HCT116 (cell line): ENCODE measurements around the gene RBP7. TPM values are rescaled to one million over a fixed set of nuclear protein-coding genes. Genes with fewer than 3 reads are reported as not detected.

ENCODE experiments used
- ATAC-seq: fragments of 200-7000 bp; cut with Tn5 transposase; 2 replicates; pipeline ENCODE4 v1.9.1; 2020; ENCODE audit warnings: mild to moderate bottlenecking, moderate library complexity
- BruUV-seq: library from RNA; stranded (reverse); fragments of 400-500 nt; replicated peaks from 2 replicates; lab custom pipeline; 2021; lab: Mats Ljungman, UMichigan
- CTCF ChIA-PET: fragments of 300-600 bp; sonication (Branson Sonifier 250); formaldehyde crosslinking; loops from one replicate; lab custom pipeline; 2021; ENCODE audit warnings: antibody characterized with exemption; lab: Charles Lee
- POLR2A ChIA-PET: fragments of 300-600, 350-600 bp; sonication (Branson Sonifier 250); formaldehyde crosslinking; loops from one replicate; lab custom pipeline; 2021; ENCODE audit warnings: antibody characterized with exemption; lab: Charles Lee
- RAD21 ChIA-PET, 2 experiments: fragments of 300-600 bp; sonication (Branson Sonifier 250); formaldehyde crosslinking; loops; one replicate each; lab custom pipeline; 2023; ENCODE audit warnings: low total read pairs in 2 of 2; ENCODE audit not compliant: uncharacterized antibody in 2 of 2, unreplicated experiment in 2 of 2, low non-redundant PET in 1 of 2; lab: Charles Lee
- DNase-seq: peaks from one replicate; pipeline ENCODE4 v3.0.0-alpha.2; 2010; ENCODE audit warnings: low read depth, low spot score
- H2AFZ ChIP-seq: fragments of 200-600 bp; shearing (Covaris generic), sonication (generic); 2 replicates; pipeline ENCODE4 v1.6.1; 2017; ENCODE audit warnings: low read depth, mixed run types, mixed read lengths, antibody characterized with exemption, low read length; ENCODE audit not compliant: poor library complexity, severe bottlenecking
- H3K27ac ChIP-seq: 2 replicates; pipeline ENCODE4 v1.5.1; 2012; ENCODE audit warnings: low read depth, low read length
- H3K27me3 ChIP-seq: fragments of 200-600 bp; sonication (generic); 2 replicates; pipeline ENCODE4 v1.6.1; 2016; ENCODE audit warnings: mixed run types, low read length, mixed read lengths; ENCODE audit not compliant: insufficient read depth
- H3K36me3 ChIP-seq, 2 experiments: fragments of 200-500 bp in 1 of 2; fragments of 200-600 bp in 1 of 2; sonication (Bioruptor generic) in 1 of 2; sonication (generic) in 1 of 2; 2 replicates each; pipeline versions ENCODE4 v1.5.1 to v1.6.1; 2014 to 2016; ENCODE audit warnings: low read length in 2 of 2, inconsistent platforms in 1 of 2, mixed read lengths in 1 of 2, mixed run types in 1 of 2; ENCODE audit not compliant: insufficient read depth in 2 of 2, control insufficient read depth in 1 of 2
- H3K4me1 ChIP-seq, 2 experiments: fragments of 200-600 bp in 1 of 2; sonication (generic) in 1 of 2; 2 replicates each; pipeline versions ENCODE4 v1.5.1 to v1.6.1; 2012 to 2017; ENCODE audit warnings: low read length in 2 of 2, inconsistent platforms in 1 of 2, mild to moderate bottlenecking in 1 of 2, mixed read lengths in 1 of 2, mixed run types in 1 of 2, moderate library complexity in 1 of 2; ENCODE audit not compliant: insufficient read depth in 2 of 2, control insufficient read depth in 1 of 2
- H3K4me2 ChIP-seq: fragments of 200-600 bp; sonication (generic); 2 replicates; pipeline ENCODE4 v1.6.1; 2017; ENCODE audit warnings: mixed run types, low read length, mixed read lengths
- H3K4me3 ChIP-seq, 2 experiments: fragments of 200-600 bp in 1 of 2; sonication (generic) in 1 of 2; replicated peaks in 1 of 2; 2 replicates each; pipeline ENCODE4 v1.5.1; 2011 to 2016; ENCODE audit warnings: low read length in 2 of 2, control low read depth in 1 of 2, low read depth in 1 of 2, mild to moderate bottlenecking in 1 of 2, mixed read lengths in 1 of 2, mixed run types in 1 of 2
- H3K79me2 ChIP-seq: fragments of 200-600 bp; sonication (generic); 2 replicates; pipeline ENCODE4 v1.6.1; 2017; ENCODE audit warnings: mild to moderate bottlenecking, mixed run types, low read length, moderate library complexity, mixed read lengths; ENCODE audit not compliant: insufficient read depth
- H3K9ac ChIP-seq: fragments of 200-600 bp; sonication (generic); 2 replicates; pipeline ENCODE4 v1.6.1; 2016; ENCODE audit warnings: low read length, mixed read lengths
- H3K9me2 ChIP-seq: fragments of 200-600 bp; sonication (generic), shearing (Covaris generic); 2 replicates; pipeline ENCODE4 v1.6.1; 2017; ENCODE audit warnings: mixed run types, mild to moderate bottlenecking, moderate library complexity; ENCODE audit not compliant: insufficient read depth
- H3K9me3 ChIP-seq, 2 experiments: fragments of 200-500 bp in 1 of 2; fragments of 200-600 bp in 1 of 2; sonication (Bioruptor generic) in 1 of 2; sonication (generic) in 1 of 2; 2 replicates each; pipeline ENCODE4 v1.6.1; 2014 to 2017; ENCODE audit warnings: low read length in 2 of 2, mixed read lengths in 2 of 2, inconsistent platforms in 1 of 2, low read depth in 1 of 2, mild to moderate bottlenecking in 1 of 2, mixed run types in 1 of 2, moderate library complexity in 1 of 2; ENCODE audit not compliant: control insufficient read depth in 1 of 2, insufficient read depth in 1 of 2
- H4K20me1 ChIP-seq: fragments of 200-600 bp; sonication (generic), shearing (Covaris generic); 2 replicates; pipeline ENCODE4 v1.6.1; 2017; ENCODE audit warnings: mixed run types, mild to moderate bottlenecking, moderate library complexity; ENCODE audit not compliant: insufficient read depth
- CEBPB ChIP-seq: IDR thresholded peaks from 2 replicates; pipeline ENCODE4 v1.6.1; 2012; ENCODE audit warnings: low read depth
- EGR1 ChIP-seq: IDR thresholded peaks from 2 replicates; pipeline ENCODE4 v1.6.1; 2012; ENCODE audit warnings: low read depth
- ELF1 ChIP-seq: IDR thresholded peaks from 2 replicates; pipeline ENCODE4 v1.6.1; 2012; ENCODE audit warnings: low read depth, borderline replicate concordance
- EZH2phosphoT487 ChIP-seq: fragments of 200-600 bp; IDR thresholded peaks from 2 replicates; pipeline ENCODE4 v1.6.1; 2018; ENCODE audit warnings: antibody characterized with exemption, borderline replicate concordance
- JUND ChIP-seq: IDR thresholded peaks from 2 replicates; pipeline ENCODE4 v1.6.1; 2012
- POLR2A ChIP-seq: IDR thresholded peaks from 2 replicates; pipeline ENCODE4 v1.7.0; 2011; ENCODE audit warnings: borderline replicate concordance; ENCODE audit not compliant: insufficient read depth, insufficient read length; ENCODE audit errors: extremely low read depth
- RAD21 ChIP-seq: IDR thresholded peaks from 2 replicates; pipeline ENCODE4 v1.6.1; 2012; ENCODE audit warnings: low read depth, mild to moderate bottlenecking
- SP1 ChIP-seq: IDR thresholded peaks from 2 replicates; pipeline ENCODE4 v1.6.1; 2012; ENCODE audit warnings: low read depth
- SRF ChIP-seq: IDR thresholded peaks from 2 replicates; pipeline ENCODE4 v1.6.1; 2012; ENCODE audit warnings: low read depth
- YY1 ChIP-seq: IDR thresholded peaks from 2 replicates; pipeline ENCODE4 v1.6.1; 2011; ENCODE audit warnings: low read length, low read depth, moderate library complexity, mild to moderate bottlenecking; ENCODE audit not compliant: insufficient replicate concordance; ENCODE audit errors: extremely low read depth
- intact Hi-C: fragments of 100-400 bp; cut with micrococcal nuclease; formaldehyde crosslinking; loops from 2 replicates; pipeline ENCODE4 v1.10.0; 2022
- total RNA-seq: library from RNA; stranded (reverse); gene quantifications from one replicate; pipeline ENCODE4 v1.2.1, GENCODE V29; 2021; ENCODE audit not compliant: unreplicated experiment
- TF ChIP-seq, protein P1 (sequence below), 3 experiments: fragments of 200-600 bp in 1 of 3; sonication (generic) in 1 of 3; IDR thresholded peaks in 2 of 3; conservative IDR thresholded peaks in 1 of 3; 2 replicates each; pipeline ENCODE4 v1.5.1; 2012 to 2017; ENCODE audit warnings: low read depth in 2 of 3, low read length in 2 of 3, antibody characterized with exemption in 1 of 3, borderline replicate concordance in 1 of 3, control low read depth in 1 of 3, mild to moderate bottlenecking in 1 of 3, mixed read lengths in 1 of 3, mixed run types in 1 of 3, moderate library complexity in 1 of 3; ENCODE audit not compliant: insufficient read depth in 1 of 3
- TF ChIP-seq, protein P2 (sequence below): IDR thresholded peaks from 2 replicates; pipeline ENCODE4 v1.6.1; 2012
- TF ChIP-seq, protein P3 (sequence below): IDR thresholded peaks from 2 replicates; pipeline ENCODE4 v1.6.1; 2011; ENCODE audit warnings: mild to moderate bottlenecking, low read length, moderate library complexity; ENCODE audit not compliant: insufficient replicate concordance; ENCODE audit errors: extremely low read depth
- TF ChIP-seq, protein P4 (sequence below): IDR thresholded peaks from 2 replicates; pipeline ENCODE4 v1.6.1; 2012; ENCODE audit warnings: low read depth
- TF ChIP-seq, protein P5 (sequence below): IDR thresholded peaks from 2 replicates; pipeline ENCODE4 v1.6.1; 2012

The RBP7 gene
- total RNA-seq, 1 experiment from 2014 or later: 45.6 TPM

DNA sequence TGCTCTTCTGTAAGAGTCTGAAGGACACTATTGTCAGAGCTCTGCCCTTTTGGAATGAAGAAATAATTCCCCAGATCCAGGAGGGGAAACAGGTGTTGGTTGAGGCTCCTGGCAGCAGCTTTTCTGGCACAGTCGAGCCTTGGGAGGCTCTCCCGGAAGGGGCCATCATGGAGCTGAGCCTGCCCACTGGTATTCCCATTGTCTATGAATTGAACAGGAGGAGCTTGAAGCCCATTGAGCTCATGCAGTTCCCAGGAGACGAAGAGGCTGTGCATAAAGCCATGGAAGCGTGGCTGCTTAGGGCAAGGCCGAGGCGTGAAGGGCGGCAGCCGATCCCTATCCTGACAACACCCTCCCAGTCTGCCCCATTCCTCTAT lies 62.3 kb downstream of the RBP7 start:
- ATAC-seq: no peak
- TF ChIP-seq SRF: no peak
- no peak for TF ChIP-seq EZH2phosphoT487
- TF ChIP-seq, protein P1, sequence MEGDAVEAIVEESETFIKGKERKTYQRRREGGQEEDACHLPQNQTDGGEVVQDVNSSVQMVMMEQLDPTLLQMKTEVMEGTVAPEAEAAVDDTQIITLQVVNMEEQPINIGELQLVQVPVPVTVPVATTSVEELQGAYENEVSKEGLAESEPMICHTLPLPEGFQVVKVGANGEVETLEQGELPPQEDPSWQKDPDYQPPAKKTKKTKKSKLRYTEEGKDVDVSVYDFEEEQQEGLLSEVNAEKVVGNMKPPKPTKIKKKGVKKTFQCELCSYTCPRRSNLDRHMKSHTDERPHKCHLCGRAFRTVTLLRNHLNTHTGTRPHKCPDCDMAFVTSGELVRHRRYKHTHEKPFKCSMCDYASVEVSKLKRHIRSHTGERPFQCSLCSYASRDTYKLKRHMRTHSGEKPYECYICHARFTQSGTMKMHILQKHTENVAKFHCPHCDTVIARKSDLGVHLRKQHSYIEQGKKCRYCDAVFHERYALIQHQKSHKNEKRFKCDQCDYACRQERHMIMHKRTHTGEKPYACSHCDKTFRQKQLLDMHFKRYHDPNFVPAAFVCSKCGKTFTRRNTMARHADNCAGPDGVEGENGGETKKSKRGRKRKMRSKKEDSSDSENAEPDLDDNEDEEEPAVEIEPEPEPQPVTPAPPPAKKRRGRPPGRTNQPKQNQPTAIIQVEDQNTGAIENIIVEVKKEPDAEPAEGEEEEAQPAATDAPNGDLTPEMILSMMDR (IDR thresholded peaks at IDR 0.05 in 2 of 3, conservative IDR thresholded peaks at IDR 0.05 in 1 of 3; ENCODE audit: borderline replicate concordance in 1 of 3, insufficient read depth in 1 of 3, low read depth in 2 of 3, low read length in 2 of 3): no peak
- TF ChIP-seq RAD21: no peak
- no peak for TF ChIP-seq JUND
- TF ChIP-seq, protein P2, sequence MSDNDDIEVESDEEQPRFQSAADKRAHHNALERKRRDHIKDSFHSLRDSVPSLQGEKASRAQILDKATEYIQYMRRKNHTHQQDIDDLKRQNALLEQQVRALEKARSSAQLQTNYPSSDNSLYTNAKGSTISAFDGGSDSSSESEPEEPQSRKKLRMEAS: no peak
- TF ChIP-seq YY1: no peak
- TF ChIP-seq, protein P3, sequence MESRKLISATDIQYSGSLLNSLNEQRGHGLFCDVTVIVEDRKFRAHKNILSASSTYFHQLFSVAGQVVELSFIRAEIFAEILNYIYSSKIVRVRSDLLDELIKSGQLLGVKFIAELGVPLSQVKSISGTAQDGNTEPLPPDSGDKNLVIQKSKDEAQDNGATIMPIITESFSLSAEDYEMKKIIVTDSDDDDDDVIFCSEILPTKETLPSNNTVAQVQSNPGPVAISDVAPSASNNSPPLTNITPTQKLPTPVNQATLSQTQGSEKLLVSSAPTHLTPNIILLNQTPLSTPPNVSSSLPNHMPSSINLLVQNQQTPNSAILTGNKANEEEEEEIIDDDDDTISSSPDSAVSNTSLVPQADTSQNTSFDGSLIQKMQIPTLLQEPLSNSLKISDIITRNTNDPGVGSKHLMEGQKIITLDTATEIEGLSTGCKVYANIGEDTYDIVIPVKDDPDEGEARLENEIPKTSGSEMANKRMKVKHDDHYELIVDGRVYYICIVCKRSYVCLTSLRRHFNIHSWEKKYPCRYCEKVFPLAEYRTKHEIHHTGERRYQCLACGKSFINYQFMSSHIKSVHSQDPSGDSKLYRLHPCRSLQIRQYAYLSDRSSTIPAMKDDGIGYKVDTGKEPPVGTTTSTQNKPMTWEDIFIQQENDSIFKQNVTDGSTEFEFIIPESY: no peak
- no peak for TF ChIP-seq EGR1
- TF ChIP-seq CEBPB: no peak
- TF ChIP-seq, protein P4, sequence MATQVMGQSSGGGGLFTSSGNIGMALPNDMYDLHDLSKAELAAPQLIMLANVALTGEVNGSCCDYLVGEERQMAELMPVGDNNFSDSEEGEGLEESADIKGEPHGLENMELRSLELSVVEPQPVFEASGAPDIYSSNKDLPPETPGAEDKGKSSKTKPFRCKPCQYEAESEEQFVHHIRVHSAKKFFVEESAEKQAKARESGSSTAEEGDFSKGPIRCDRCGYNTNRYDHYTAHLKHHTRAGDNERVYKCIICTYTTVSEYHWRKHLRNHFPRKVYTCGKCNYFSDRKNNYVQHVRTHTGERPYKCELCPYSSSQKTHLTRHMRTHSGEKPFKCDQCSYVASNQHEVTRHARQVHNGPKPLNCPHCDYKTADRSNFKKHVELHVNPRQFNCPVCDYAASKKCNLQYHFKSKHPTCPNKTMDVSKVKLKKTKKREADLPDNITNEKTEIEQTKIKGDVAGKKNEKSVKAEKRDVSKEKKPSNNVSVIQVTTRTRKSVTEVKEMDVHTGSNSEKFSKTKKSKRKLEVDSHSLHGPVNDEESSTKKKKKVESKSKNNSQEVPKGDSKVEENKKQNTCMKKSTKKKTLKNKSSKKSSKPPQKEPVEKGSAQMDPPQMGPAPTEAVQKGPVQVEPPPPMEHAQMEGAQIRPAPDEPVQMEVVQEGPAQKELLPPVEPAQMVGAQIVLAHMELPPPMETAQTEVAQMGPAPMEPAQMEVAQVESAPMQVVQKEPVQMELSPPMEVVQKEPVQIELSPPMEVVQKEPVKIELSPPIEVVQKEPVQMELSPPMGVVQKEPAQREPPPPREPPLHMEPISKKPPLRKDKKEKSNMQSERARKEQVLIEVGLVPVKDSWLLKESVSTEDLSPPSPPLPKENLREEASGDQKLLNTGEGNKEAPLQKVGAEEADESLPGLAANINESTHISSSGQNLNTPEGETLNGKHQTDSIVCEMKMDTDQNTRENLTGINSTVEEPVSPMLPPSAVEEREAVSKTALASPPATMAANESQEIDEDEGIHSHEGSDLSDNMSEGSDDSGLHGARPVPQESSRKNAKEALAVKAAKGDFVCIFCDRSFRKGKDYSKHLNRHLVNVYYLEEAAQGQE: no peak
- no peak for TF ChIP-seq ELF1
- no peak for TF ChIP-seq SP1
- TF ChIP-seq, protein P5, sequence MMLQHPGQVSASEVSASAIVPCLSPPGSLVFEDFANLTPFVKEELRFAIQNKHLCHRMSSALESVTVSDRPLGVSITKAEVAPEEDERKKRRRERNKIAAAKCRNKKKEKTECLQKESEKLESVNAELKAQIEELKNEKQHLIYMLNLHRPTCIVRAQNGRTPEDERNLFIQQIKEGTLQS: no peak
- TF ChIP-seq POLR2A: no peak
- DNase-seq: no peak
- Histone ChIP-seq H2AFZ (no peak overlapping the region), H3K27me3 (no peaks in the 10 kb centered on the region), H3K9ac (no peak overlapping the region), H3K4me3 (no peak overlapping the region), H4K20me1 (no peaks in the 10 kb centered on the region), H3K9me2 (no peaks in the 10 kb centered on the region), H3K4me2 (no peak overlapping the region), H3K27ac (no peak overlapping the region), H3K36me3 (no peaks in the 10 kb centered on the region), H3K9me3 (no peaks in the 10 kb centered on the region), H3K79me2 (peaks cover 62% of the 10 kb centered on the region), H3K4me1 (no peaks in the 10 kb centered on the region)
- RAD21 ChIA-PET: no interaction called here
- CTCF ChIA-PET: no interaction called here
- BruUV-seq: no TSS peak
- POLR2A ChIA-PET: no interaction called here
- intact Hi-C loops: no loop called here
